HG03457 (cell line): ENCODE measurements around the gene HDAC1.
"Not testable (repeated sequence)": the region's sequence is repeated elsewhere in the genome, so short reads cannot be mapped to it uniquely, and the experiment has no call there.

ENCODE experiments used
- ATAC-seq: cut with Tn5 transposase; IDR thresholded peaks from one replicate; pipeline ENCODE4 v1.9.1; 2021; ENCODE audit warnings: moderate number of reproducible peaks; ENCODE audit not compliant: unreplicated experiment

HDAC1 gene

DNA sequence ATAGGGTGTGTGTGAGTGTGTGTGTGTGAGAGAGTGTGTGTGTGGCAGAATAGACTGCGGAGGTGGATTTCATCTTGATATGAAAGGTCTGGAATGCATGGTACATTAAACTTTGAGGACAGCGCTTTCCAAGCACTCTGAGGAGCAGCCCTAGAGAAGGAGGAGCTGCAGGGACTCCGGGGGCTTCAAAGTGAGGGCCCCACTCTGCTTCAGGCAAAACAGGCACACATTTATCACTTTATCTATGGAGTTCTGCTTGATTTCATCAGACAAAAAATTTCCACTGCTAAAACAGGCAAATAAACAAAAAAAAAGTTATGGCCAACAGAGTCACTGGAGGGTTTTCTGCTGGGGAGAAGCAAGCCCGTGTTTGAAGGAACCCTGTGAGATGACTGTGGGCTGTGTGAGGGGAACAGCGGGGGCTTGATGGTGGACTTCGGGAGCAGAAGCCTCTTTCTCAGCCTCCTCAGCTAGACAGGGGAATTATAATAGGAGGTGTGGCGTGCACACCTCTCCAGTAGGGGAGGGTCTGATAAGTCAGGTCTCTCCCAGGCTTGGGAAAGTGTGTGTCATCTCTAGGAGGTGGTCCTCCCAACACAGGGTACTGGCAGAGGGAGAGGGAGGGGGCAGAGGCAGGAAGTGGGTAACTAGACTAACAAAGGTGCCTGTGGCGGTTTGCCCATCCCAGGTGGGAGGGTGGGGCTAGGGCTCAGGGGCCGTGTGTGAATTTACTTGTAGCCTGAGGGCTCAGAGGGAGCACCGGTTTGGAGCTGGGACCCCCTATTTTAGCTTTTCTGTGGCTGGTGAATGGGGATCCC is 18.3 kb upstream of the HDAC1 start:
- ATAC-seq, result no peak

DNA sequence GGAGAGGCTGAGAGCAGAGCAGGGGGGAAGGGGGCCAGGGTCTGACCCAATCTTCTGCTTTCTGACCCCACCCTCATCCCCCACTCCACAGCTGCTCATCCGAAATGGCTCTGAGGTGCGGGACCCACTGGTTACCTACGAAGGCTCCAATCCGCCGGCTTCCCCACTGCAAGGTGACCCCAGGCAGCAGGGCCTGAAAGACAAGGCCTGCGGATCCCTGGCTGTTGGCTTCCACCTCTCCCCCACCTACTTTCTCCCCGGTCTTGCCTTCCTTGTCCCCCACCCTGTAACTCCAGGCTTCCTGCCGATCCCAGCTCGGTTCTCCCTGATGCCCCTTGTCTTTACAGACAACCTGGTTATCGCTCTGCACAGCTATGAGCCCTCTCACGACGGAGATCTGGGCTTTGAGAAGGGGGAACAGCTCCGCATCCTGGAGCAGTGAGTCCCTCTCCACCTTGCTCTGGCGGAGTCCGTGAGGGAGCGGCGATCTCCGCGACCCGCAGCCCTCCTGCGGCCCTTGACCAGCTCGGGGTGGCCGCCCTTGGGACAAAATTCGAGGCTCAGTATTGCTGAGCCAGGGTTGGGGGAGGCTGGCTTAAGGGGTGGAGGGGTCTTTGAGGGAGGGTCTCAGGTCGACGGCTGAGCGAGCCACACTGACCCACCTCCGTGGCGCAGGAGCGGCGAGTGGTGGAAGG is 17.1 kb upstream of the HDAC1 start:
- no peak for ATAC-seq

DNA sequence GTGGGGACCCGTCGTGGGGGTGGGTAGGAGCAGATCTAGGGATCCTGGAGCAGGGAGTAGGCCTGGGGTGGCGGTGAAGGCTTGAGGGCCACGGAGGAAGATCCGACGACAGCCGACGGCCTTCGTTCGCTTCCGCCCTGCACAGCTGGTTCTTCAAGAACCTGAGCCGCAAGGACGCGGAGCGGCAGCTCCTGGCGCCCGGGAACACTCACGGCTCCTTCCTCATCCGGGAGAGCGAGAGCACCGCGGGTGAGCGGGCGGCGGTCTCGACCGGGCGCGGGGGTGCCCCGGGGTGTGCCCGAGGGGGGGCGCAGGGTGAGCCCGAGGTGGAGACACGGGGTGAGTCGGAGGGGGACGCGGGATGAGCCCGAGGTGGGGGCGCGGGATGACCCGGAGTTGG is 16.5 kb upstream of the HDAC1 start:
- ATAC-seq, result no peak

DNA sequence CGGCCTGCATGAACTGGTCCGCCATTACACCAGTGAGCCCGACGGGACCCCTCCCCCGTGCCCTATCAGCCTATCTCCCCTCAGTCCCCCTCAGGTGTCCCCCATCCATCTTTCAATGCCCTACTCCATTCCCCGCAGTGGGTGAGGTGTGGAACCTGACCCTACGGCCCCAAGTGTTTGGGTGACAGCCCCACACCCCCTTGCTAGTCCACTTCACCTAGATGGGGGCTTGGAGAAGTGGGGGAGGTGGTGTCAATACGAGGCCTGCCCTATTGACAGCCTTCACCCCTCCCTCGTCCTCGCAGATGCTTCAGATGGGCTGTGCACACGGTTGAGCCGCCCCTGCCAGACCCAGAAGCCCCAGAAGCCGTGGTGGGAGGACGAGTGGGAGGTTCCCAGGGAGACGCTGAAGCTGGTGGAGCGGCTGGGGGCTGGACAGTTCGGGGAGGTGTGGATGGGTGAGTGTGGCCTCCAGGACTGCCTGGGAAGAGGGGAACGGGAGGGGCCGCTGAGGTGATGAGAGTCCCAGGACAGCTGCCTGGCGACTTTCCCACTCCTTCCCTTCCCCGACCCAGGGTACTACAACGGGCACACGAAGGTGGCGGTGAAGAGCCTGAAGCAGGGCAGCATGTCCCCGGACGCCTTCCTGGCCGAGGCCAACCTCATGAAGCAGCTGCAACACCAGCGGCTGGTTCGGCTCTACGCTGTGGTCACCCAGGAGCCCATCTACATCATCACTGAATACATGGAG is 15.7 kb upstream of the HDAC1 start:
- no peak for ATAC-seq

DNA sequence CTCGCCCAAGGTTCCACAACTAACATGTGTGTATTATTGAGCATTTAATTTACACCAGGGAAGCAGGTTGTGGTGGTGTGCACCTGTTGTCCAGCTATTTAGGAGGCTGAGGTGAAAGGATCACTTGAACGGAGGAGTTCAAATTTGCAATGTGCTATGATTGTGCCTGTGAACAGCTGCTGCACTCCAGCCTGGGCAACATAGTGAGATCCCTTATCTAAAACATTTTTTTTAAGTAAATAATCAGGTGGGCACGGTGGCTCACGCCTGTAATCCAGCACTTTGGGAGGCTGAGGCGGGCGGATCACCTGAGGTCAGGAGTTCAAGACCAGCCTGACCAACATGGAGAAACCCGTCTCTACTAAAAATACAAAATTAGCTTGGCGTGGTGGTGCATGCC is 7.1 kb upstream of the HDAC1 start:
- not testable (repeated sequence) for ATAC-seq

DNA sequence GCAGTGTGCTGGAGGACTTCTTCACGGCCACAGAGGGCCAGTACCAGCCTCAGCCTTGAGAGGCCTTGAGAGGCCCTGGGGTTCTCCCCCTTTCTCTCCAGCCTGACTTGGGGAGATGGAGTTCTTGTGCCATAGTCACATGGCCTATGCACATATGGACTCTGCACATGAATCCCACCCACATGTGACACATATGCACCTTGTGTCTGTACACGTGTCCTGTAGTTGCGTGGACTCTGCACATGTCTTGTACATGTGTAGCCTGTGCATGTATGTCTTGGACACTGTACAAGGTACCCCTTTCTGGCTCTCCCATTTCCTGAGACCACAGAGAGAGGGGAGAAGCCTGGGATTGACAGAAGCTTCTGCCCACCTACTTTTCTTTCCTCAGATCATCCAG is 6.2 kb upstream of the HDAC1 start:
- ATAC-seq, result no peak

DNA sequence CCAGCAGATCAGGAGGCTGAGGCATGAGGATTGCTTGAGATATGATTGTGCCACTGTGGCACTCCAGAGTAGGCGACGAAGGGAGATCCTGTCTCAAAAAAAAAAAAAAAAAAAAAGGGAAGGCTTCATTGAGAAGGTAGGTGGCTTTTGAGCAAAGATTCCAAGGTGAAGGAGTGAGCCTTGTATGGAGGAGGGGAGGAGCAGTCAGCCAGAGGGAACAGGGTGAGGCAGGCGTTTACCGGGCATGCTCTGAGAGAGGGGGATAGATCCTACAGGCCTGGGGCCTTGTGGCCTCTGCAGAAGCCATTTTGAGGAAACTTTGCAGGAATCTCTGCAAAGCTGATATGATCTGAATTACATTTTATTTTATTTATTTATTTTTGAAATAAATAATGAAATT is 5.1 kb upstream of the HDAC1 start:
- ATAC-seq, result no peak

DNA sequence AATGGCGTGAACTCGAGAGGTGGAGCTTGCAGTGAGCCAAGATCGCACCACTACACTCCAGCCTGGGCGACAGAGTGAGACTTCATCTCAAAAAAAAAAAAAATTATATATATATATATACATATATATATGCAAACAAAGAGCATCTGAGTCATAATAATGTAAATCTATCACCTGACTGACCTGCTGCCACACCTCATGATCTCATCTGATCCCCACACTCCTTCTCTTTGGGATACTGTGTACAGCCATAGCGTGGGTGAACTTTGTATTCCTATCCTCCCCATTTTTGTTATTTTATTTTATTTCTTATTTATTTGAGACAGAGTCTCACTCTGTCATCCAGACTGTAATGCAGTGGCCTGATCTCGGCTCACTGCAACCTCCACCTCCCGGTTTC is 2.6 kb upstream of the HDAC1 start:
- no peak for ATAC-seq

DNA sequence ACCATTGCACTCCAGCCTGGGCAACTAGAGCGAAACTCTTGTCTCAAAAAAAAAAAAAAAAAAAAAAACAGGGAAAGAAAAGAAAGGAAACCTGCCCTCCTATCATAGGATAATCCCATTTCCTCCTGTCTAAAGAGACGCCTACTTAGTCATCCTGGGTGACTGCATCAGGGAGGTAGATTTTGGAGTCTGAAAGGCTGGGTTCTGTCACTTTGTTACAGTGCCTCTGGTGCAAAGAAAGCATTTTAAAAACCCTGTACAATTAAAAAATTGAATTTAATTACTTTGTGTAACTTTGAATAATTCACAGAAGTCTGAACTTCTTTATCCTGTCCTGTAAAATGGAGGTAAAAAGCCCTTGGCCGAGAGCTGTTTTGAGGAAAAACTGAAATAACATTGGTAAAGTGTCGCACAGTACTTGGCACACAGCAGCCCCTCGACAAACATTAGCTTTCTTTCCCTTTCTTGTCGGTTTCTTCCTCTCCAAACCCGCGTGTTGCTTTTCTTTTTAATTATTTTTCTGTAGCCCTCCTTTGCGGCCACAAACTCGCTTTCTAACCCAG is 657 bp upstream of the HDAC1 start:
- no peak for ATAC-seq

DNA sequence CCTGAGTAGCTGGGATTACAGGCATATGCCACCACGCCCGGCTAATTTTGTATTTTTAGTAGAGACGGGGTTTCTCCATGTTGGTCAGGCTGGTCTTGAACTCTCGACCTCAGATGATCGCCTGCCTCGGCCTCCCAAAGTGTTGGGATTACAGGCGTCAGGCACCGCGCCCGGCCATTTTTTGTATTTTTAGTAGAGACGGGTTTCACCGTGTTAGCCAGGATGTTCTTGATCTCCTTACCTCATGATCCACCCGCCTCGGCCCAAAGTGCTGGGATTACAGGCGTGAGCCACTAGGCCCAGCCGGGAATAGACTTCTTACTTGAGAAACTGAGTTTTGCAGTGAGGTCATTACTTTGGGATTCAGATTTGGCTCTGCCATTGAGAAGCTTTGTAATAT is 6.3 kb downstream of the HDAC1 start:
- ATAC-seq, result not testable (repeated sequence)

DNA sequence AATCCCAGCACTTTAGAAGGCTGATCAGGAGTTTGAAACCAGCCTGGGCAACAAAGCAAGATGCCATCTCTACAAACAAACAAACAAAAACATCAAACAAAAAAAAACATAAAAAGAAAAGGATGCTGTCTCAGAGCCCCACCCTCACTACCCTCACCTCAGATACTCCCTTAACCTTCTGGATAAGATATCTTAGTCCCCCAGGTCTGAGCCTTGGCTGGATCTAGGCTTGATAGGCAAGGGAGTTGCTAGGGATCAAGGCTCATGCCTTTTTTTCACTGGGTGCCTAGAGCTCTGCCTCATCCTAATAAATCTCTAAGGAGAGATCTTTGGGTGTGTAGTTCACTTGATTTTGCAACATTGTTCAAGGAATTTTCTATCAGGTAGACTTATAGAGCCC is 7.4 kb downstream of the HDAC1 start:
- no peak for ATAC-seq

DNA sequence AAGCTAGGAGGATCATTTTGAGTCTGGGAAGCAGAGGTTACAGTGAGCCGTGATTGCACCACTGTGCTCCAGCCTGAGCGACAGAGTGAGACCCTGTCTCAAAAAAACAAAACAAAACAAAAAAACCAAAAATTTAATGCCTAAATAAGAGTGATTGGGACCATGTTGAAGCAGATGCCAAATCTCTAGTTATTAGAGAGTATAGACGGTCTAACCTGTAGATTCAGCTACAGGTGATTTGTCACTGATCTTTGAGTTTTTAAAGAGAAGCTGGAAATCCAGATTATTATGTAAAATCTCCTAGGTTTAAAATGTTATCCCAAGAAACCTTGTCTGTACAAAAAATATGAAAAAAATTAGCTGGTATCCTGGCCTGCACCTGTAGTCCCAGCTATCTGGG is 11.5 kb downstream of the HDAC1 start:
- no peak for ATAC-seq

DNA sequence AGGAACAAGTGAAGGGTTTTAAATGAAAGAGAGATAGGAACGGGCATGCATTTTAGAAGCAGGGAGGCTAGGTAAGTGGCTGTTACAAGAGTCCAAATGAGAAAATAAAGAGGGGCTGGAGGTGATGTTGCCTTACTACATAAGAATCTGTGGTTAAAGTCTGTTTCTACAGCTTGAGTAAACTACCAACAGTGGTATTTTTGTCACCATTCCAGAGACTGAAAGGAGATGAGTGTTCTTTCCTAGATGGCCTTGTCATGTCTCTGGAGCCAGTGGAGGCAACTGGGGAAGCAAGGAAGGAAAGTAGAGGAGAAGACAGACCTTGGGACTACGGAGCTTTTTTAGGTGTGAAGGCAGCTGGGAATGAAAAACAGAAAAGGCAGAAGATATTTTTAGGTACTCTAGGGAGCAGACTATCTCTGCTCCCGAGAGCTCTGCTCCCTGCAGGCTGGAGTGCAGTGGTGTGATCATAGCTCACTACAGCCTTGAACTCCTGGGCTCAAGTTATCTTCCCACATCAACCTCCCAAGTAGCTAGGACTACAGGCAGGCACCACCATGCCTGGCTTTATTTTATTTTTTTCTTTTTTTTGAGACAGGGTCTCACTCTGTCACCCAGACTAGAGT is 12.2 kb downstream of the HDAC1 start:
- no peak for ATAC-seq

DNA sequence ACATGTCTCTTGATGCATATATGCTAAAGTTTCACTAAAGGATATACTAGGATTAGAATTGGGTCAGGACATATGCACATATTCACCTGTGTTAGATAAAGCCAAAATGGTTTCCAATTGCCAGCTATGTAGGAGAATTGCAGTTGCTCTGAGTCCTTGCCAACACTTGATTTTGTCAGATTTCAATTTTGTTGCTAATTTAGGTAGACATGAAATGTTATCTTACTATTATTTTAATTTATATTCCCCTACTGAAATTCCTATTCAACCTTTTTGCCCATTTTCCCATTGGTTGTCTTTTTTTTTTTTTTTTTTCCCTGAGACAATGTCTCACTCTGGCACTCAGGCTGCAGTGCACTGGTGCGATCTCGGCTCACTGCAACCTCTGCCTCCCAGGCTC is 13.4 kb downstream of the HDAC1 start:
- no peak for ATAC-seq

DNA sequence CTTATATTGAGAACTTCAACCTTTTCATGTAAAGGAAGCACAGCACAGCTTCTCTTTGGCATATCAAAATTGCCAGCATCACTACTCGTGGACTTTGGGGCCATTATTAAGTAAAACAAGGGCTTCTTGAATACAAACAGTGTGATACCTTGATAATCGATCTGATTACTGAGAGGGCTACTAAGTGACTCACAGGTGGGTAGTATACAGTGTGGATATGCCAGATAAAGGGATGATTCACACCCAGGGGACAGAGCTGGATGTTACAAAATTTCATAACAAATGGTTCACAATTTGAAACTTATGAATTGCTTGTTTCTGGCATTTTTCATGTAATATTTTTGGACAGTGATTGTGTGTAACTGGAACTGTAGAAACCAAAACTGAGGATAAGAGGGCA is 15.4 kb downstream of the HDAC1 start:
- no peak for ATAC-seq

DNA sequence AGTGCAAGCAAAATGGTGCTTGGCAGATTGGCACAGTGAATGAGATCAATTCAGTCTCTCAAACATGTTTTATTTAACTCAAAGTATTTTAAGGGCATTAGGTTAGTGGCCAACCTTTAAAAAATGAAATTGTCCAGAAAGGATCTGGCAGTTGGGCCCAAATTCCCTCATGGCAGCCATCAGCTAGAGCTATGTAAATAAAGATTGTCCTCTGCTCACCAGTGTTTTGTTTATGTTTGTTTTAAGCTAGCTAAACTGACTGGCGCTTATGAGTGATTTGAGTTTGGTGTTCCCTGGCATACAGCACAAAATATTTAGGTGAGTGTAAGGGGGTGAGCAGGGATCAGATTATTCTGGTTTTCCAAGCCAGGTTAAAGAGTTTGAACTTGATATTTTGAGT is 18.1 kb downstream of the HDAC1 start:
- ATAC-seq, result no peak

DNA sequence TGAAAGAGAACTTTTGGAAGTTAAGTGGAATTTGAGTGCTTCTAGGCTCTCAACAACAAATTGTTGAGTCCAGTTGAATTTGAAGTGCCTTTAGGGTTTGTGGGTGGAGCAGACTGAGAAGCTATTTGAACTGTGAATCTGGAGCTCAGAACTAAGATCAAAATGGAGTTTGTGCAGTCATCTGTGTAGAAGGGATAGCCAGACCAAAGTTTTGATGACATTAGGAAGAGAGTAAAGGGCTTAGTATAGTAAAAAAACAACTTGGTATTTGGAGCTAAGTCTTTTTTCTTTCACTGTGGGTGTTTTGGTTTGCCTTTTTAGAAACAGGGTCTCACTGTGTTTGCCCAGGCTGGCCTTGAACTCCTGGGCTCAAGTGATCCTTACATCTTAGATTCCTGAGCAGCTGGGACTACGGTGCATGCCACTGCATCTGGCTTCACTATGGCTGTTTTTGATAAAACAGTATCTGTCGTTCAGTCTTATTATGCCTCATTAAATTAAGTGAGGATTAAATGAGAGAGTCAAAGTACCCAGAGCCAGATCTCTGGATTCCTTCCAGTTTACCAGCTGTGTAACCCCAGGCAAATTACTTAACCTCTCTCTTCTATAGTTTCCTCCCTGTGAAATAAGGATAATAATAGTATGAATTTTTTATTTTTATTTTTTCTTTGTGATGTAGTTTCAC is 20.0 kb downstream of the HDAC1 start:
- ATAC-seq, result no peak

DNA sequence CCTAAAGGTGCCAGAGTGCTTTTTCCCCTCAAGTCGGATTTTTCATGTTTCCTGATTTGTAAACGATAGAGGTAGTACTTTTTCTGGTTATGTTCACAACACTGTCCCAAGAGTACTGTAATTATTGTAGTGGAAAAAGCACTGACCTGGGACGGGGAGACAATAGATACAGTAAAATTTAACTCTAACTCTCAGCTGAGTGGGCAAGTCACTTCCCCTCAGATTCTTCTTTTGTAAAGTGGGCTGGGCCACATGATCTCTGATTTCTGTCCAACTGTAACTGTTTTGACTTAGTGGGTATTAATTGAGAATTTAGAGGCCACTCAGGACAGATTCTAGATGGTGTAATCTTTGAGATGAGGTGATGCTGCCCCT is 25.0 kb downstream of the HDAC1 start:
- ATAC-seq, result no peak

DNA sequence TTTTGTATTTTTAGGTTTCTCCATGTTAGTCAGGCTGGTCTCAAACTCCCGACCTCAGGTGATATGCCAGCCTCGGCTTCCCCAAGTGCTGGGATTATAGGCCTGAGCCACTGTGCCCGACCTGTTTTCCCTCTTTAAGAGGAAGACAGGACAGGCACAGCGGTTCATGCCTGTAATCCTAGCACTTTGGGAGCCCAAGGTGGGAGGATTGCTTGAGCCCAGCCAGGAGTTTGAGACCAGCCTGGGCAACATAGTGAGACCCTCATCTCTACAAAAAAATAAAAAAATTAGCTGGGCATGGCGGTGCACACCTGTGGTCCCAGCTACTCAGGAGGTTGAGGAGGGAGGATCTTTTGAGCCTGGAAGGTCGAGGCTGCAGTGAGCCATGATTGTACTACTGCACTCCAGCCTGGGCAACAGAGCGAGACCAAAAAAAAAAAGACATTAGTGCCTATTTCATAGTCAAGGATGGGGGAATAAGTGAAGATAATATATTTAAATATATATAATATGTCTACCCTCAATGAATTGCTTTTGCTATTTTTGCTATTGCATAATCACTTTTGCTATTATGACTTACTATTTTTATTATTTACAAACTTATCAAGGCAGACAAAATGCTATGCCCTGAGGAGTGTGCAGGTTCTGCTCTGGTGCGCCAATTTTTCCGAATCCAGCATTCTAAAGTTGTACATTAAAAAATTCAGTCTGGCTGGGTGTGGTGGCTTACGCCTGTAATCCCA is 26.4 kb downstream of the HDAC1 start:
- no peak for ATAC-seq

DNA sequence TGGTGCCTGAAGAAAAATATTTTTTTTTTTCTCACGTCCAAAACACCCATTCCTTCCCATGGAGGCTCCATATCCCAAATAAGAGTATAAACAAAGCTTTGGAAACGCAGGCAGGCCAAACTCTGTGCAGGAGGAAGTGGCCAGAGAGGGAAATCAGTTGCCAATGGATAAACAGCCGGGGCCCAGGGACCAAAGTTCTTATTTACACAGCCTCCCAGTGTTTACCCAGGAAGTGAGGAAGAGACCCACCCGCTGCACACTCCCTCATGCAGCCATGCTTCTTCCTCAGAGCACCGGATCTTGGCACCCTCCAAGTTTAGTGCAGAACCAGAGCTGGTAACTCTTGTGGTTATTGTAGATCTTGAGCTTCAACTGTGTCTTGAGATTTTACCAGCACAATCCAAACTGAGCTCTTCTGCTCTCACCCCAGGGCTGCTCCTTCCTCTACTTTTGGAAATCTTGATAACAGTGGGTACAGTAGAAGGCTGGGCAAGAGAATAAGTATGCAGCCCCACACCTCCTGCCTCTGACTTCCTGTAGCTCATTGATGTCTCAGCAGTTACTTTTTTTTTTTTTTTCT is 29.9 kb downstream of the HDAC1 start:
- no peak for ATAC-seq
